OCI-LY7 (cell line): ENCODE results near the gene INO80E. TPM values are rescaled to one million over a fixed set of nuclear protein-coding genes. Genes with fewer than 3 reads are reported as not detected.
A peak's percentile ranks its signal among the peaks of the same experiment; 100 is the strongest.

Experiments
- BruUV-seq: library from RNA; stranded (reverse); fragments of 400-500 nt; replicated peaks from 2 replicates; lab custom pipeline; 2021; lab: Mats Ljungman, UMichigan
- CTCF ChIA-PET: fragments of 300-600 bp; sonication (Branson Sonifier 250); formaldehyde crosslinking; loops from one replicate; lab custom pipeline; 2022; ENCODE audit warnings: antibody characterized with exemption; ENCODE audit not compliant: unreplicated experiment; lab: Charles Lee
- POLR2A ChIA-PET: fragments of 300-600 bp; sonication (Branson Sonifier 250); formaldehyde crosslinking; loops from one replicate; lab custom pipeline; 2022; ENCODE audit warnings: antibody characterized with exemption; lab: Charles Lee
- DNase-seq: peaks from one replicate; pipeline ENCODE4 v3.0.0-alpha.2; 2015; ENCODE audit warnings: low spot score
- H2AFZ ChIP-seq: fragments of 200-600 bp; sonication (generic), shearing (Covaris generic); 2 replicates; pipeline ENCODE4 v1.6.1; 2014; ENCODE audit warnings: mild to moderate bottlenecking, antibody characterized with exemption, low read length, moderate library complexity
- H3K27ac ChIP-seq: fragments of 200-600 bp; sonication (generic); 2 replicates; pipeline ENCODE4 v1.5.1; 2014; ENCODE audit warnings: mixed run types, low read depth, mild to moderate bottlenecking, moderate library complexity, low read length, inconsistent platforms; ENCODE audit not compliant: poor library complexity, severe bottlenecking
- H3K36me3 ChIP-seq: fragments of 200-600 bp; sonication (generic); 2 replicates; pipeline ENCODE4 v1.6.1; 2014; ENCODE audit warnings: mild to moderate bottlenecking, antibody characterized with exemption, low read length, moderate library complexity, mixed read lengths; ENCODE audit not compliant: insufficient read depth
- H3K4me1 ChIP-seq: fragments of 200-600 bp; sonication (generic); 2 replicates; pipeline ENCODE4 v1.5.1; 2014; ENCODE audit warnings: mild to moderate bottlenecking, low read length; ENCODE audit not compliant: insufficient read depth, poor library complexity, severe bottlenecking
- H3K4me2 ChIP-seq: fragments of 200-600 bp; sonication (generic); 2 replicates; pipeline ENCODE4 v1.6.1; 2014; ENCODE audit warnings: mild to moderate bottlenecking, low read length
- H3K4me3 ChIP-seq: fragments of 200-600 bp; sonication (generic); 2 replicates; pipeline ENCODE4 v1.5.1; 2014; ENCODE audit warnings: mild to moderate bottlenecking, low read depth, low read length; ENCODE audit not compliant: poor library complexity, severe bottlenecking
- H3K79me2 ChIP-seq: fragments of 200-600 bp; sonication (generic); 2 replicates; pipeline ENCODE4 v1.6.1; 2016; ENCODE audit warnings: low read depth, mild to moderate bottlenecking, low read length, moderate library complexity, mixed read lengths; ENCODE audit not compliant: insufficient read depth
- H3K9me2 ChIP-seq: fragments of 200-600 bp; sonication (generic); 2 replicates; pipeline ENCODE4 v1.6.1; 2016; ENCODE audit warnings: mild to moderate bottlenecking, low read length, mixed read lengths; ENCODE audit not compliant: insufficient read depth
- H3K9me3 ChIP-seq: fragments of 200-600 bp; sonication (generic); 2 replicates; pipeline ENCODE4 v1.6.1; 2014; ENCODE audit warnings: mild to moderate bottlenecking, mixed run types, low read length, mixed read lengths
- H4K20me1 ChIP-seq: fragments of 200-600 bp; sonication (generic); 2 replicates; pipeline ENCODE4 v1.6.1; 2014; ENCODE audit warnings: mild to moderate bottlenecking, antibody characterized with exemption, low read length, moderate library complexity, mixed read lengths; ENCODE audit not compliant: insufficient read depth
- CTCF ChIP-seq: fragments of 200-600 bp; sonication (generic); conservative IDR thresholded peaks from 2 replicates; pipeline ENCODE4 v1.5.1; 2014; ENCODE audit warnings: mild to moderate bottlenecking, antibody characterized with exemption, low read length, moderate library complexity, mixed read lengths
- EZH2phosphoT487 ChIP-seq: fragments of 200-600 bp; sonication (generic); IDR thresholded peaks from 2 replicates; pipeline ENCODE4 v1.6.1; 2018; ENCODE audit warnings: low read depth, borderline replicate concordance, mild to moderate bottlenecking, mixed run types, antibody characterized with exemption, low read length, moderate library complexity, mixed read lengths
- intact Hi-C: fragments of 100-400 bp; cut with micrococcal nuclease; formaldehyde crosslinking; loops from one replicate; pipeline ENCODE4 v1.10.0; 2022; ENCODE audit not compliant: unreplicated experiment
- total RNA-seq, 2 experiments: library from RNA; depleted of rRNA in 1 of 2; stranded (reverse); fragments of >200 nt in 1 of 2; shearing (Covaris generic) in 1 of 2; gene quantifications; 2 replicates each; pipeline ENCODE4 v1.2.3, GENCODE V29; 2014 to 2022

INO80E gene
- total RNA-seq, 2 experiments from 2014 or later = 88.0 to 129 TPM

- no peaks in the 10 kb centered on the region for H3K9me3 ChIP-seq
- no peak for DNase-seq
- H4K20me1 ChIP-seq = no peaks in the 10 kb centered on the region
- TF ChIP-seq EZH2phosphoT487 (no peak), CTCF (no peak)
- TSS peak; percentile 91 for BruUV-seq
- peaks cover 10% of the 10 kb centered on the region for H3K36me3 ChIP-seq
- H3K4me2 ChIP-seq = peak overlapping the region; percentile 95
- no peak overlapping the region for H3K27ac ChIP-seq
- peaks cover 17% of the 10 kb centered on the region for H3K4me1 ChIP-seq
- POLR2A ChIA-PET = interaction anchor here (0.6 to 3.4 kb wide), 6 partner anchors 10 to 36 kb away, joined by 3 to 56 read pairs (median 6); partner anchors contain the start of genes KCTD13 and TAOK2
- no peaks in the 10 kb centered on the region for H3K9me2 ChIP-seq
- H3K79me2 ChIP-seq = no peaks in the 10 kb centered on the region
- intact Hi-C loops = no loop called here
- peak overlapping the region; percentile 49; the same call in 1 of the 2 replicates for H2AFZ ChIP-seq
- peak overlapping the region; percentile 75 for H3K4me3 ChIP-seq
- CTCF ChIA-PET = interaction anchor here (0.6 to 0.9 kb wide), 2 partner anchors 11 to 235 kb away, joined by 3 to 6 read pairs; partner anchors contain the start of gene TAOK2
These were observed 33.6 kb upstream of the INO80E start for GRCh38 chr16:29962344-29962994.

DNA sequence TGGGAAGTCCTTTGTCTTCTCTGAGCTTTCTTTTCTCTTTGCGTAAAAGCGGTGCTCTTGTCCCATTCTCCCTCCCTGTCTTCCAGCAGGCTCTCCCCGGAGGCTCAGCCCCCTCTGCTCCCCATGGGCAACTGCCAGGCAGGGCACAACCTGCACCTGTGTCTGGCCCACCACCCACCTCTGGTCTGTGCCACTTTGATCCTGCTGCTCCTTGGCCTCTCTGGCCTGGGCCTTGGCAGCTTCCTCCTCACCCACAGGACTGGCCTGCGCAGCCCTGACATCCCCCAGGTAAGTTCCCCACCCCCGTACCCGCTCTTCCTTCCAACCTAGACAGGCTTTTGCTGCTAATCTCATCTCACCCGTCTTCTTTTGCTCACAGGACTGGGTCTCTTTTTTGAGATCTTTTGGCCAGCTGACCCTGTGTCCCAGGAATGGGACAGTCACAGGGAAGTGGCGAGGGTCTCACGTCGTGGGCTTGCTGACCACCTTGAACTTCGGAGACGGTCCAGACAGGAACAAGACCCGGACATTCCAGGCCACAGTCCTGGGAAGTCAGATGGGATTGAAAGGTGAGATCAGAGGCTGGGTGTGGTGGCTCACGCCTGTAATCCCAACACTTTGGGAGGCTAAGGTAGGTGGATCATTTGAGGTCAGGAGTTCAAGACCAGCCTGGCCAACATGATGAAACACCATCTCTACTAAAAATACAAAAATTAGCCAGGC lies 32.9 kb upstream of the INO80E start:
- Histone ChIP-seq H2AFZ (no peak overlapping the region), H3K9me3 (no peaks in the 10 kb centered on the region), H4K20me1 (no peaks in the 10 kb centered on the region), H3K4me2 (peak overlapping the region; percentile 95), H3K4me3 (peak overlapping the region; percentile 75), H3K9me2 (no peaks in the 10 kb centered on the region), H3K27ac (no peak overlapping the region), H3K79me2 (no peaks in the 10 kb centered on the region), H3K36me3 (peaks cover 14% of the 10 kb centered on the region), H3K4me1 (peaks cover 17% of the 10 kb centered on the region)
- intact Hi-C loops = no loop called here
- no TSS peak for BruUV-seq
- DNase-seq = no peak
- ChIA-PET CTCF (interaction anchor here (0.6 to 0.9 kb wide), 2 partner anchors 10 to 236 kb away, joined by 3 to 6 read pairs; partner anchors contain the start of gene TAOK2), POLR2A (interaction anchor here (0.6 to 3.4 kb wide), 3 partner anchors 9 to 37 kb away, joined by 3 to 56 read pairs (median 17); partner anchors contain the start of genes KCTD13 and TAOK2)
- TF ChIP-seq EZH2phosphoT487 = no peak
- TF ChIP-seq CTCF = no peak
